Mesenchymal stem cell (in vitro differentiated cells and primary cell): ENCODE data around the gene CMBL.

Experiments
- DNase-seq: peaks from one replicate; pipeline ENCODE4 v3.0.0-alpha.2; 2013
- H2AFZ ChIP-seq: one replicate; pipeline ENCODE4 v1.6.1; 2013; ENCODE audit warnings: low read depth, mild to moderate bottlenecking, control low read depth, inconsistent platforms, low read length, moderate library complexity
- H2AK5ac ChIP-seq: 2 replicates; pipeline ENCODE4 v1.6.1; 2013; ENCODE audit warnings: low read length, moderate library complexity, mild to moderate bottlenecking, inconsistent platforms; ENCODE audit not compliant: severe bottlenecking
- H2BK120ac ChIP-seq: one replicate; pipeline ENCODE4 v1.6.1; 2013; ENCODE audit warnings: low read depth, mild to moderate bottlenecking, inconsistent platforms, low read length, moderate library complexity
- H2BK12ac ChIP-seq, 2 experiments: one replicate each; pipeline ENCODE4 v1.6.1; 2013; ENCODE audit warnings: inconsistent platforms in 2 of 2, low read length in 2 of 2, mild to moderate bottlenecking in 2 of 2, moderate library complexity in 2 of 2, control low read depth in 1 of 2
- H2BK15ac ChIP-seq: one replicate; pipeline ENCODE4 v1.6.1; 2013; ENCODE audit warnings: mild to moderate bottlenecking, low read depth, inconsistent platforms; ENCODE audit not compliant: poor library complexity, severe bottlenecking
- H2BK5ac ChIP-seq: 2 replicates; pipeline ENCODE4 v1.6.1; 2013; ENCODE audit warnings: low read depth, mild to moderate bottlenecking, low read length, control low read depth, inconsistent platforms; ENCODE audit not compliant: poor library complexity, severe bottlenecking
- H3K14ac ChIP-seq, 2 experiments: one replicate each; pipeline ENCODE4 v1.6.1; 2013; ENCODE audit warnings: inconsistent platforms in 2 of 2, low read length in 2 of 2, control low read depth in 1 of 2, mild to moderate bottlenecking in 1 of 2, moderate library complexity in 1 of 2
- H3K18ac ChIP-seq, 2 experiments: one replicate each; pipeline ENCODE4 v1.6.1; 2013; ENCODE audit warnings: inconsistent platforms in 2 of 2, low read length in 2 of 2, control low read depth in 1 of 2, low read depth in 1 of 2, mild to moderate bottlenecking in 1 of 2
- H3K23ac ChIP-seq, 2 experiments: one replicate each; pipeline ENCODE4 v1.6.1; 2013; ENCODE audit warnings: inconsistent platforms in 2 of 2, low read length in 2 of 2, mild to moderate bottlenecking in 2 of 2, moderate library complexity in 2 of 2, control low read depth in 1 of 2
- H3K27ac ChIP-seq: 2 replicates; pipeline ENCODE4 v1.5.1; 2013; ENCODE audit warnings: mild to moderate bottlenecking, moderate library complexity, low read length, control low read depth, inconsistent platforms; ENCODE audit not compliant: poor library complexity, severe bottlenecking
- H3K27me3 ChIP-seq, 2 experiments: 2 replicates each; pipeline versions ENCODE4 v1.6.1 to v1.7.0; 2013; ENCODE audit warnings: low read length in 2 of 2, mild to moderate bottlenecking in 2 of 2, moderate library complexity in 2 of 2, control low read depth in 1 of 2, inconsistent platforms in 1 of 2; ENCODE audit not compliant: control insufficient read depth in 1 of 2, insufficient read depth in 1 of 2
- H3K36me3 ChIP-seq, 2 experiments: 2 replicates each; pipeline versions ENCODE4 v1.6.1 to v1.7.0; 2013; ENCODE audit warnings: low read length in 2 of 2, control low read depth in 1 of 2, inconsistent platforms in 1 of 2, low read depth in 1 of 2, mild to moderate bottlenecking in 1 of 2; ENCODE audit not compliant: insufficient read depth in 2 of 2, control insufficient read depth in 1 of 2
- H3K4ac ChIP-seq, 2 experiments: one replicate each; pipeline ENCODE4 v1.6.1; 2013; ENCODE audit warnings: inconsistent platforms in 2 of 2, low read length in 2 of 2, mild to moderate bottlenecking in 2 of 2, moderate library complexity in 2 of 2, control low read depth in 1 of 2, low read depth in 1 of 2
- H3K4me1 ChIP-seq: 2 replicates; pipeline ENCODE4 v1.6.1; 2013; ENCODE audit warnings: low read depth, low read length, control low read depth; ENCODE audit not compliant: control insufficient read depth, insufficient read depth
- H3K4me2 ChIP-seq: 2 replicates; pipeline ENCODE4 v1.6.1; 2013; ENCODE audit warnings: low read length, mild to moderate bottlenecking, inconsistent platforms; ENCODE audit not compliant: poor library complexity, severe bottlenecking
- H3K4me3 ChIP-seq, 2 experiments: 2 replicates each; pipeline versions ENCODE4 v1.5.1 to v1.7.0; 2013; ENCODE audit warnings: low read length in 2 of 2, mild to moderate bottlenecking in 2 of 2, control low read depth in 1 of 2, low read depth in 1 of 2; ENCODE audit not compliant: insufficient read depth in 1 of 2
- H3K79me1 ChIP-seq: replicated peaks from 2 replicates; pipeline ENCODE4 v1.6.1; 2013; ENCODE audit warnings: mild to moderate bottlenecking, control low read depth, low read length, inconsistent platforms; ENCODE audit not compliant: poor library complexity, severe bottlenecking
- H3K9ac ChIP-seq: 2 replicates; pipeline ENCODE4 v1.7.0; 2013; ENCODE audit warnings: mild to moderate bottlenecking, low read length, moderate library complexity
- H3K9me3 ChIP-seq: 2 replicates; pipeline ENCODE4 v1.7.0; 2013; ENCODE audit warnings: mild to moderate bottlenecking, low read length; ENCODE audit not compliant: control insufficient read depth
- H4K8ac ChIP-seq: one replicate; pipeline ENCODE4 v1.6.1; 2013; ENCODE audit warnings: inconsistent platforms, mild to moderate bottlenecking, low read length, moderate library complexity
- H4K91ac ChIP-seq: one replicate; pipeline ENCODE4 v1.6.1; 2013; ENCODE audit warnings: mild to moderate bottlenecking, low read length, inconsistent platforms
- WGBS: methylation state at CpG from one replicate; pipeline ENCODE4 v1.1.7; 2013; ENCODE audit warnings: mixed read lengths; 5-methylcytosine and 5-hydroxymethylcytosine counted together

The CMBL gene

DNA sequence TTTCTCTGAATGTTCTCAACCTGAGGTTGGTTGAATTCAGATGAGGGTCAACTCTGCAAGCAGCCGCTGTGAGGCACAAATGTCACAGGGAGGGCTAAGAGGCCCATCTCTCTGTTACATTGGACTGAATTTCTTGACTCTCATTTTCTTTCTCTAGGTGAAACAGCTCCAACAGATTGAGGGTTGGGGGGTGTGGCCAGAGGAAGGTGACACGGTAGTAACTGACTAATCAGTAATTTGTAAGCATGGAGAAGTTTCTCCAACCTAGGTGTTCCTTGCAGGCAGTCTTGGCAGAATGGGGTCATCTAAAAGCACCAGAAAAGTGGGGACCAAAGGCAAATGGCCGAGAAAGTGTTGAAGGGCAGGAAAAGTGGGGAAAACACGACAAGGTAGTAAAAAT lies 40.9 kb downstream of the CMBL start:
- Histone ChIP-seq H3K23ac (no peak overlapping the region), H3K9ac (peak overlapping the region; percentile 12), H3K9me3 (no peaks in the 10 kb centered on the region), H2BK120ac (no peak overlapping the region), H3K27me3 (no peaks in the 10 kb centered on the region), H3K4me1 (peaks cover 10% of the 10 kb centered on the region), H3K4ac (no peak overlapping the region), H2BK12ac (no peak overlapping the region), H3K36me3 (peaks cover 12 to 44% of the 10 kb centered on the region in 2 experiments), H3K27ac (peak overlapping the region; percentile 31), H2BK15ac (no peak overlapping the region), H2AK5ac (peak overlapping the region; percentile 2), H2BK5ac (no peak overlapping the region), H3K18ac (no peak overlapping the region), H3K4me3 (no peak overlapping the region), H3K4me2 (no peak overlapping the region), H4K91ac (no peak overlapping the region), H4K8ac (no peak overlapping the region), H3K79me1 (peaks cover 8% of the 10 kb centered on the region), H3K14ac (no peak overlapping the region), H2AFZ (no peak overlapping the region)
- DNase-seq = no peak
- 81% methylated on average over 4 of the region's 4 CpGs for WGBS

DNA sequence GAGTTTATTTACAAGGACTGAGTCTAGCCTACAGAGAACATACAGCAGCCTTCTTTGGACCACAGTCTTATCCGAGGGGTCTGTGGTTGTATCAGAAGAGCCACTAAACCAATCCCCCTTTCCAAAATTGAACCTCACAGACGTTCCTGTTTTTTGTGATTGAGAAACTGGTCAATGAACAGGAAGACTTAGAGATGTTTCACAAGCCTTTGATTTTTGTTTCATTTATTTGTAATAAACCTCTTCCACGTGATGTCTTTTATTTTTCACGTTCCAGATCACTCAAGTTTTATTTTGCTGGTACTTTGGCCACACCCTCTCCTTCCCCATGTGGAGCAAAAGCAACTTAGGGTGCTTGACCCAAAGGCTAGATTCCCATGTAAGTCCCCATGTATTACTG lies 41.6 kb downstream of the CMBL start:
- no peak overlapping the region for H2BK5ac ChIP-seq
- H2BK15ac ChIP-seq = no peak overlapping the region
- no peak overlapping the region for H3K4ac ChIP-seq
- no peak overlapping the region for H3K23ac ChIP-seq
- no peaks in the 10 kb centered on the region for H3K27me3 ChIP-seq
- peaks cover 8% of the 10 kb centered on the region for H3K79me1 ChIP-seq
- H4K91ac ChIP-seq = no peak overlapping the region
- H3K9ac ChIP-seq = no peak overlapping the region
- no peaks in the 10 kb centered on the region for H3K9me3 ChIP-seq
- H3K4me3 ChIP-seq = no peak overlapping the region
- no peak overlapping the region for H4K8ac ChIP-seq
- H2AFZ ChIP-seq = no peak overlapping the region
- H3K4me2 ChIP-seq = no peak overlapping the region
- H3K14ac ChIP-seq = no peak overlapping the region
- WGBS = 82% methylated on average over 2 of the region's 4 CpGs
- H2BK12ac ChIP-seq = no peak overlapping the region
- no peak for DNase-seq
- no peak overlapping the region for H2BK120ac ChIP-seq
- no peak overlapping the region for H3K18ac ChIP-seq
- H2AK5ac ChIP-seq = no peak overlapping the region
- peaks cover 10% of the 10 kb centered on the region for H3K4me1 ChIP-seq
- H3K27ac ChIP-seq = no peak overlapping the region
- H3K36me3 ChIP-seq = peaks cover 16 to 51% of the 10 kb centered on the region in 2 experiments

DNA sequence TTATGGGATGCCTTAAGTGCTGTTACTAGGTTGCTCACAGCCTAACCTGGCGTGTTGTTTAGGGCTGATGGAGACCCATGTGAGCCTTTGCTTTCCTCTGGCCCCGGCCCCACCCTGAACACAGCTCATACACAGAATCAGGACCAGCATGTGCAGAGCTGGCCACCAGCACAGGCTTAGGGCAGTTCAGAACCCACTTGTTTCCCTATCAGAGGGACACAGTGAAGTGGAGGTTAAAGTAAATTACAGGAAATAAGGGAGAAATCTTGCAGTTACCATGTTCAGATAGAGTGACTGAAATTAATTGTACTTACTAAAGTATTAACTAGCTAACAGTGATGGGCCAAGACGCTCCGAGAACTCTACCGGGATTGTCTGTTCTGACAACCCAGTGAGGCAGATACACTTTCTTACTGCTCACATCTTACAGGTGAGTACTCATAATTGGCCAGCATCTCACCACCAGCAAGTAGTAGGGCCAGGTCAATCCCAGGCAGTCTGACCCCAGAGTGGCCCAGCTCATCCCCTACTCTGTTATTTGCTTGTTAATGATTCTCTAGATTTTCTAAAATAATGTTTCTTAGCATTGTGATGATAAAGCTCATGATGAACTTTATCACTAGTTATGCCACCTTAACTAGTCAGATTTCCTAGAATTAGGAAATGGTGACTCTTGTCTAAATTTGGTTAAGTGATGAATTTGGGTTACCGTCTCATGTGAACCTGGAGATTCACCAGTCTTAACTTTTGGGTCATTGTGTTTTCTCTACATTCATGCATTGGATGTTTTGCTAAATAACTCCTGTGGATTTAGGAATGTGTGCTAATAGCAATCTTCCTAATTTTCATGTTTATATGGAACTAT lies 42.2 kb downstream of the CMBL start:
- Histone ChIP-seq H3K9me3 (no peaks in the 10 kb centered on the region), H3K4me2 (no peak overlapping the region), H3K4me1 (peaks cover 10% of the 10 kb centered on the region), H4K8ac (no peak overlapping the region), H2BK12ac (no peak overlapping the region), H2BK15ac (no peak overlapping the region), H2BK5ac (no peak overlapping the region), H3K9ac (no peak overlapping the region), H3K4ac (no peak overlapping the region), H2AK5ac (no peak overlapping the region), H3K14ac (no peak overlapping the region), H3K27ac (no peak overlapping the region), H3K27me3 (no peaks in the 10 kb centered on the region), H3K23ac (no peak overlapping the region), H3K18ac (no peak overlapping the region), H4K91ac (no peak overlapping the region), H2BK120ac (no peak overlapping the region), H3K79me1 (peaks cover 8% of the 10 kb centered on the region), H3K36me3 (peaks cover 21 to 58% of the 10 kb centered on the region in 2 experiments), H3K4me3 (no peak overlapping the region), H2AFZ (no peak overlapping the region)
- WGBS = 75% methylated on average over 5 of the region's 6 CpGs
- no peak for DNase-seq

DNA sequence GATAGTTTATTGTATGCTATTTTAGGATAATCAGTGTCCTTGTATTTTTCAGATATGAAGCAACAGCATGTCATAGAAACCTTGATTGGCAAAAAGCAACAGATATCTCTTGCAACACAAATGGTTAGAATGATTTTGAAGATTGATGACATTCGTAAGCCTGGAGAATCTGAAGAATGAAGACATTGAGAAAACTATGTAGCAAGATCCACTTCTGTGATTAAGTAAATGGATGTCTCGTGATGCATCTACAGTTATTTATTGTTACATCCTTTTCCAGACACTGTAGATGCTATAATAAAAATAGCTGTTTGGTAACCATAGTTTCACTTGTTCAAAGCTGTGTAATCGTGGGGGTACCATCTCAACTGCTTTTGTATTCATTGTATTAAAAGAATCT lies 43.1 kb downstream of the CMBL start:
- 78% methylated on average over 1 of the region's 3 CpGs for WGBS
- H2BK120ac ChIP-seq = no peak overlapping the region
- no peak overlapping the region for H3K4ac ChIP-seq
- H2AK5ac ChIP-seq = no peak overlapping the region
- H3K9me3 ChIP-seq = no peaks in the 10 kb centered on the region
- no peak overlapping the region for H3K4me3 ChIP-seq
- no peak overlapping the region for H3K14ac ChIP-seq
- H3K79me1 ChIP-seq = peaks cover 13% of the 10 kb centered on the region
- H3K27ac ChIP-seq = no peak overlapping the region
- no peak overlapping the region for H2BK15ac ChIP-seq
- H4K91ac ChIP-seq = no peak overlapping the region
- peak; percentile 75 for DNase-seq
- H3K36me3 ChIP-seq = peaks cover 28 to 66% of the 10 kb centered on the region in 2 experiments
- no peak overlapping the region for H3K4me2 ChIP-seq
- H3K18ac ChIP-seq = no peak overlapping the region
- no peak overlapping the region for H3K23ac ChIP-seq
- H3K27me3 ChIP-seq = no peaks in the 10 kb centered on the region
- no peak overlapping the region for H2BK5ac ChIP-seq
- peaks cover 13% of the 10 kb centered on the region for H3K4me1 ChIP-seq
- peak overlapping the region; percentile 17 for H3K9ac ChIP-seq
- H4K8ac ChIP-seq = no peak overlapping the region
- H2BK12ac ChIP-seq = no peak overlapping the region
- H2AFZ ChIP-seq = no peak overlapping the region
